HEK293 (cell line): ENCODE results near the gene ARL3.
A peak's percentile ranks its signal among the peaks of the same experiment; 100 is the strongest.

Source experiments
- BCL11B ChIP-seq: fragments of 450-650 bp; formaldehyde crosslinking; IDR thresholded peaks from 2 replicates; pipeline ENCODE4 v1.5.1; 2016; ENCODE audit warnings: low read depth, missing biosample characterization, missing genetic modification characterization
- EGR2 ChIP-seq: fragments of 450-650 bp; formaldehyde crosslinking; IDR thresholded peaks from 2 replicates; pipeline ENCODE4 v1.5.1; 2016; ENCODE audit warnings: low read depth, missing biosample characterization, missing genetic modification characterization
- FEZF1 ChIP-seq: fragments of 450-650 bp; formaldehyde crosslinking; IDR thresholded peaks from 2 replicates; pipeline ENCODE4 v1.5.1; 2016; ENCODE audit warnings: missing biosample characterization, missing genetic modification characterization
- HOXC10 ChIP-seq: sonication (generic); formaldehyde crosslinking; IDR thresholded peaks from 2 replicates; pipeline ENCODE4 v1.8.1; 2023; ENCODE audit warnings: mild to moderate bottlenecking, missing genetic modification reagents
- RBAK ChIP-seq: fragments of 450-650 bp; formaldehyde crosslinking; IDR thresholded peaks from 2 replicates; pipeline ENCODE4 v1.5.1; 2016; ENCODE audit warnings: missing biosample characterization, missing genetic modification characterization
- SALL2 ChIP-seq: fragments of 450-650 bp; formaldehyde crosslinking; IDR thresholded peaks from 2 replicates; pipeline ENCODE4 v1.5.0; 2017; ENCODE audit warnings: missing biosample characterization, mild to moderate bottlenecking, missing genetic modification characterization, borderline replicate concordance
- ZBTB17 ChIP-seq: fragments of 450-650 bp; formaldehyde crosslinking; IDR thresholded peaks from 2 replicates; pipeline ENCODE4 v1.5.1; 2016; ENCODE audit warnings: missing biosample characterization, missing genetic modification characterization
- ZIC2 ChIP-seq: fragments of 450-650 bp; formaldehyde crosslinking; IDR thresholded peaks from 2 replicates; pipeline ENCODE4 v1.5.1; 2016; ENCODE audit warnings: missing biosample characterization, missing genetic modification characterization
- ZNF10 ChIP-seq: fragments of 450-650 bp; formaldehyde crosslinking; IDR thresholded peaks from 2 replicates; pipeline ENCODE4 v1.5.1; 2017; ENCODE audit warnings: missing biosample characterization, missing genetic modification characterization
- ZNF112 ChIP-seq: fragments of 450-650 bp; formaldehyde crosslinking; IDR thresholded peaks from 2 replicates; pipeline ENCODE4 v1.5.0; 2017; ENCODE audit warnings: missing biosample characterization, missing genetic modification characterization
- ZNF354C ChIP-seq: fragments of 450-650 bp; formaldehyde crosslinking; IDR thresholded peaks from 2 replicates; pipeline ENCODE4 v1.5.1; 2016; ENCODE audit warnings: missing biosample characterization, missing genetic modification characterization, low read depth, borderline replicate concordance
- ZNF404 ChIP-seq: fragments of 450-650 bp; formaldehyde crosslinking; IDR thresholded peaks from 2 replicates; pipeline ENCODE4 v1.5.1; 2017; ENCODE audit warnings: missing biosample characterization, missing genetic modification characterization
- ZNF416 ChIP-seq: fragments of 450-650 bp; formaldehyde crosslinking; IDR thresholded peaks from 2 replicates; pipeline ENCODE4 v1.5.1; 2016; ENCODE audit warnings: missing biosample characterization, missing genetic modification characterization
- ZNF530 ChIP-seq: fragments of 450-650 bp; formaldehyde crosslinking; IDR thresholded peaks from 2 replicates; pipeline ENCODE4 v1.5.1; 2016; ENCODE audit warnings: low read depth, missing biosample characterization, missing genetic modification characterization
- ZNF555 ChIP-seq: fragments of 450-650 bp; formaldehyde crosslinking; conservative IDR thresholded peaks from 2 replicates; pipeline ENCODE4 v1.5.1; 2017; ENCODE audit warnings: missing biosample characterization, mild to moderate bottlenecking, missing genetic modification characterization, inconsistent platforms
- ZNF571 ChIP-seq: fragments of 450-650 bp; formaldehyde crosslinking; IDR thresholded peaks from 2 replicates; pipeline ENCODE4 v1.5.0; 2017; ENCODE audit warnings: missing biosample characterization, missing genetic modification characterization
- ZNF621 ChIP-seq: fragments of 450-650 bp; formaldehyde crosslinking; IDR thresholded peaks from 2 replicates; pipeline ENCODE4 v1.5.1; 2017; ENCODE audit warnings: missing biosample characterization, missing genetic modification characterization
- ZNF624 ChIP-seq: fragments of 450-650 bp; formaldehyde crosslinking; IDR thresholded peaks from 2 replicates; pipeline ENCODE4 v1.5.1; 2017; ENCODE audit warnings: missing biosample characterization, missing genetic modification characterization
- ZNF660 ChIP-seq: fragments of 450-650 bp; IDR thresholded peaks from 2 replicates; pipeline ENCODE4 v1.5.1; 2018; ENCODE audit warnings: missing biosample characterization, mild to moderate bottlenecking, missing genetic modification characterization
- ZNF747 ChIP-seq: fragments of 450-650 bp; formaldehyde crosslinking; IDR thresholded peaks from 2 replicates; pipeline ENCODE4 v1.5.1; 2016; ENCODE audit warnings: missing biosample characterization, missing genetic modification characterization
- ZNF830 ChIP-seq: fragments of 450-650 bp; IDR thresholded peaks from 2 replicates; pipeline ENCODE4 v1.5.0; 2018; ENCODE audit warnings: missing biosample characterization, missing genetic modification characterization, low read depth, mild to moderate bottlenecking, moderate library complexity
- ZSCAN23 ChIP-seq: fragments of 450-650 bp; formaldehyde crosslinking; IDR thresholded peaks from 2 replicates; pipeline ENCODE4 v1.5.1; 2016; ENCODE audit warnings: missing biosample characterization, missing genetic modification characterization
- TF ChIP-seq, protein P1 (sequence below): IDR thresholded peaks from 2 replicates; pipeline ENCODE4 v1.6.1; 2011; ENCODE audit warnings: mild to moderate bottlenecking, low read depth, low read length, borderline replicate concordance
- TF ChIP-seq, protein P2 (sequence below): fragments of 450-650 bp; formaldehyde crosslinking; IDR thresholded peaks from 2 replicates; pipeline ENCODE4 v1.5.1; 2016; ENCODE audit warnings: missing biosample characterization, missing genetic modification characterization
- TF ChIP-seq, protein P3 (sequence below): fragments of 450-650 bp; formaldehyde crosslinking; IDR thresholded peaks from 2 replicates; pipeline ENCODE4 v1.5.1; 2016; ENCODE audit warnings: missing biosample characterization, missing genetic modification characterization
- TF ChIP-seq, protein P4 (sequence below): fragments of 450-650 bp; formaldehyde crosslinking; IDR thresholded peaks from 2 replicates; pipeline ENCODE4 v1.5.1; 2016; ENCODE audit warnings: missing biosample characterization, missing genetic modification characterization
- TF ChIP-seq, protein P5 (sequence below): fragments of 450-650 bp; formaldehyde crosslinking; IDR thresholded peaks from 2 replicates; pipeline ENCODE4 v1.5.1; 2016; ENCODE audit warnings: missing biosample characterization, missing genetic modification characterization, borderline replicate concordance

Gene ARL3

DNA sequence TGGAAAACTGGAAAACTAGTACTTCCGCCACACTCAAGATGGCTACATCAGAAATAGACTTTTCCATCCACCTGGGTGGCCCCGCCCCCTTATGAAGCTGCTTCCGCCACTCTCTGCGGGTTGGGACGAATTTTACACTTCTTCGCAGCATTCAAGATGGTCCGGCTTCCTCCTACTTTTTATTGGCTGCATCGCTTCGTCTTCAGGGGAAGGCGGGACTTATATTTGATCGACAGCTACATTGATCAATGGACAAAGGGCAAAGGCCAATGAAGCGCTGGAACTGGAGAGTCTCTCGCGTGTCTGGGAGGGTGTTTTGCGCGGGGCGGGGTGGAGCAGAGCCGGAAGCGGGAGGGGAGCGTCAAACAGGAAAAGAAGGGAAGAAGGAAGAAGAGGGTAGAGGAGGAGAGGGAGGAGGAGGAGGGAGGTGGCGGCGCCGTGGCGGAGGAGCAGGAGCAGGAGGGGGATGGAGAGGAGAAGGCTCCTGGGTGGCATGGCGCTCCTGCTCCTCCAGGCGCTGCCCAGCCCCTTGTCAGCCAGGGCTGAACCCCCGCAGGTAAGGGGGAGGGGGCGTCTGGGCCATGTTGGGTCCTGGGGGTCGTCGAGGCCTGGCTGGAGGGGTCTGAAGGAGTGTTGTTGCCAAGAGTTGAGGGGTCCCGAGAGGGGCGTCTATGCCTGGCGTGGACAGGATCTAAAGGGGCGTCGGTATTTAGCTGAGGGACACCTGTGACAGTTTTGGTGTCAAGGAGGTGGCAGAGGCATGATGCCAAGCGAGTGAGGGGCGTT, 29.6 kb upstream of the ARL3 start, which contains the start of gene WBP1L (continued):
- TF ChIP-seq ZNF530 (tag by site-specific recombination) (no peak), ZNF571 (tag by site-specific recombination) (no peak), ZNF621 (tag by site-specific recombination) (no peak), ZBTB17 (tag by site-specific recombination) (peak; percentile 84), ZNF555 (tag by site-specific recombination) (no peak), HOXC10 (CRISPR knock-in tag) (no peak), BCL11B (tag by site-specific recombination) (no peak), SALL2 (tag by site-specific recombination) (no peak), ZNF112 (no peak), ZNF624 (tag by site-specific recombination) (no peak), ZNF354C (tag by site-specific recombination) (no peak), ZNF660 (tag by site-specific recombination) (no peak; the same call in 1 of the 2 replicates), ZNF830 (no peak), EGR2 (tag by site-specific recombination) (peak; percentile 79), ZNF747 (tag by site-specific recombination) (no peak), ZNF416 (tag by site-specific recombination) (no peak), ZNF404 (tag by site-specific recombination) (no peak), ZNF10 (tag by site-specific recombination) (no peak), RBAK (tag by site-specific recombination) (no peak), FEZF1 (tag by site-specific recombination) (no peak), ZIC2 (tag by site-specific recombination) (no peak), ZSCAN23 (tag by site-specific recombination) (no peak)
- TF ChIP-seq, protein P1, sequence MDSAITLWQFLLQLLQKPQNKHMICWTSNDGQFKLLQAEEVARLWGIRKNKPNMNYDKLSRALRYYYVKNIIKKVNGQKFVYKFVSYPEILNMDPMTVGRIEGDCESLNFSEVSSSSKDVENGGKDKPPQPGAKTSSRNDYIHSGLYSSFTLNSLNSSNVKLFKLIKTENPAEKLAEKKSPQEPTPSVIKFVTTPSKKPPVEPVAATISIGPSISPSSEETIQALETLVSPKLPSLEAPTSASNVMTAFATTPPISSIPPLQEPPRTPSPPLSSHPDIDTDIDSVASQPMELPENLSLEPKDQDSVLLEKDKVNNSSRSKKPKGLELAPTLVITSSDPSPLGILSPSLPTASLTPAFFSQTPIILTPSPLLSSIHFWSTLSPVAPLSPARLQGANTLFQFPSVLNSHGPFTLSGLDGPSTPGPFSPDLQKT: peak; percentile 59; the same call in 1 of the 2 replicates
- TF ChIP-seq, protein P2, sequence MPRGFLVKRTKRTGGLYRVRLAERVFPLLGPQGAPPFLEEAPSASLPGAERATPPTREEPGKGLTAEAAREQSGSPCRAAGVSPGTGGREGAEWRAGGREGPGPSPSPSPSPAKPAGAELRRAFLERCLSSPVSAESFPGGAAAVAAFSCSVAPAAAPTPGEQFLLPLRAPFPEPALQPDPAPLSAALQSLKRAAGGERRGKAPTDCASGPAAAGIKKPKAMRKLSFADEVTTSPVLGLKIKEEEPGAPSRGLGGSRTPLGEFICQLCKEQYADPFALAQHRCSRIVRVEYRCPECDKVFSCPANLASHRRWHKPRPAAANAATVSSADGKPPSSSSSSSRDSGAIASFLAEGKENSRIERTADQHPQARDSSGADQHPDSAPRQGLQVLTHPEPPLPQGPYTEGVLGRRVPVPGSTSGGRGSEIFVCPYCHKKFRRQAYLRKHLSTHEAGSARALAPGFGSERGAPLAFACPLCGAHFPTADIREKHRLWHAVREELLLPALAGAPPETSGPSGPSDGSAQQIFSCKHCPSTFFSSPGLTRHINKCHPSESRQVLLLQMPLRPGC (tag by site-specific recombination): peak; percentile 50; the same call in 1 of the 2 replicates
- TF ChIP-seq, protein P3, sequence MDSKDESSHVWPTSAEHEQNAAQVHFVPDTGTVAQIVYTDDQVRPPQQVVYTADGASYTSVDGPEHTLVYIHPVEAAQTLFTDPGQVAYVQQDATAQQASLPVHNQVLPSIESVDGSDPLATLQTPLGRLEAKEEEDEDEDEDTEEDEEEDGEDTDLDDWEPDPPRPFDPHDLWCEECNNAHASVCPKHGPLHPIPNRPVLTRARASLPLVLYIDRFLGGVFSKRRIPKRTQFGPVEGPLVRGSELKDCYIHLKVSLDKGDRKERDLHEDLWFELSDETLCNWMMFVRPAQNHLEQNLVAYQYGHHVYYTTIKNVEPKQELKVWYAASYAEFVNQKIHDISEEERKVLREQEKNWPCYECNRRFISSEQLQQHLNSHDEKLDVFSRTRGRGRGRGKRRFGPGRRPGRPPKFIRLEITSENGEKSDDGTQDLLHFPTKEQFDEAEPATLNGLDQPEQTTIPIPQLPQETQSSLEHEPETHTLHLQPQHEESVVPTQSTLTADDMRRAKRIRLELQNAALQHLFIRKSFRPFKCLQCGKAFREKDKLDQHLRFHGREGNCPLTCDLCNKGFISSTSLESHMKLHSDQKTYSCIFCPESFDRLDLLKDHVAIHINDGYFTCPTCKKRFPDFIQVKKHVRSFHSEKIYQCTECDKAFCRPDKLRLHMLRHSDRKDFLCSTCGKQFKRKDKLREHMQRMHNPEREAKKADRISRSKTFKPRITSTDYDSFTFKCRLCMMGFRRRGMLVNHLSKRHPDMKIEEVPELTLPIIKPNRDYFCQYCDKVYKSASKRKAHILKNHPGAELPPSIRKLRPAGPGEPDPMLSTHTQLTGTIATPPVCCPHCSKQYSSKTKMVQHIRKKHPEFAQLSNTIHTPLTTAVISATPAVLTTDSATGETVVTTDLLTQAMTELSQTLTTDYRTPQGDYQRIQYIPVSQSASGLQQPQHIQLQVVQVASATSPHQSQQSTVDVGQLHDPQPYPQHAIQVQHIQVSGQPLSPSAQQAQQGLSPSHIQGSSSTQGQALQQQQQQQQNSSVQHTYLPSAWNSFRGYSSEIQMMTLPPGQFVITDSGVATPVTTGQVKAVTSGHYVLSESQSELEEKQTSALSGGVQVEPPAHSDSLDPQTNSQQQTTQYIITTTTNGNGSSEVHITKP: peak; percentile 86
- TF ChIP-seq, protein P4, sequence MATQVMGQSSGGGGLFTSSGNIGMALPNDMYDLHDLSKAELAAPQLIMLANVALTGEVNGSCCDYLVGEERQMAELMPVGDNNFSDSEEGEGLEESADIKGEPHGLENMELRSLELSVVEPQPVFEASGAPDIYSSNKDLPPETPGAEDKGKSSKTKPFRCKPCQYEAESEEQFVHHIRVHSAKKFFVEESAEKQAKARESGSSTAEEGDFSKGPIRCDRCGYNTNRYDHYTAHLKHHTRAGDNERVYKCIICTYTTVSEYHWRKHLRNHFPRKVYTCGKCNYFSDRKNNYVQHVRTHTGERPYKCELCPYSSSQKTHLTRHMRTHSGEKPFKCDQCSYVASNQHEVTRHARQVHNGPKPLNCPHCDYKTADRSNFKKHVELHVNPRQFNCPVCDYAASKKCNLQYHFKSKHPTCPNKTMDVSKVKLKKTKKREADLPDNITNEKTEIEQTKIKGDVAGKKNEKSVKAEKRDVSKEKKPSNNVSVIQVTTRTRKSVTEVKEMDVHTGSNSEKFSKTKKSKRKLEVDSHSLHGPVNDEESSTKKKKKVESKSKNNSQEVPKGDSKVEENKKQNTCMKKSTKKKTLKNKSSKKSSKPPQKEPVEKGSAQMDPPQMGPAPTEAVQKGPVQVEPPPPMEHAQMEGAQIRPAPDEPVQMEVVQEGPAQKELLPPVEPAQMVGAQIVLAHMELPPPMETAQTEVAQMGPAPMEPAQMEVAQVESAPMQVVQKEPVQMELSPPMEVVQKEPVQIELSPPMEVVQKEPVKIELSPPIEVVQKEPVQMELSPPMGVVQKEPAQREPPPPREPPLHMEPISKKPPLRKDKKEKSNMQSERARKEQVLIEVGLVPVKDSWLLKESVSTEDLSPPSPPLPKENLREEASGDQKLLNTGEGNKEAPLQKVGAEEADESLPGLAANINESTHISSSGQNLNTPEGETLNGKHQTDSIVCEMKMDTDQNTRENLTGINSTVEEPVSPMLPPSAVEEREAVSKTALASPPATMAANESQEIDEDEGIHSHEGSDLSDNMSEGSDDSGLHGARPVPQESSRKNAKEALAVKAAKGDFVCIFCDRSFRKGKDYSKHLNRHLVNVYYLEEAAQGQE: peak; percentile 15; the same call in 1 of the 2 replicates
- TF ChIP-seq, protein P5, sequence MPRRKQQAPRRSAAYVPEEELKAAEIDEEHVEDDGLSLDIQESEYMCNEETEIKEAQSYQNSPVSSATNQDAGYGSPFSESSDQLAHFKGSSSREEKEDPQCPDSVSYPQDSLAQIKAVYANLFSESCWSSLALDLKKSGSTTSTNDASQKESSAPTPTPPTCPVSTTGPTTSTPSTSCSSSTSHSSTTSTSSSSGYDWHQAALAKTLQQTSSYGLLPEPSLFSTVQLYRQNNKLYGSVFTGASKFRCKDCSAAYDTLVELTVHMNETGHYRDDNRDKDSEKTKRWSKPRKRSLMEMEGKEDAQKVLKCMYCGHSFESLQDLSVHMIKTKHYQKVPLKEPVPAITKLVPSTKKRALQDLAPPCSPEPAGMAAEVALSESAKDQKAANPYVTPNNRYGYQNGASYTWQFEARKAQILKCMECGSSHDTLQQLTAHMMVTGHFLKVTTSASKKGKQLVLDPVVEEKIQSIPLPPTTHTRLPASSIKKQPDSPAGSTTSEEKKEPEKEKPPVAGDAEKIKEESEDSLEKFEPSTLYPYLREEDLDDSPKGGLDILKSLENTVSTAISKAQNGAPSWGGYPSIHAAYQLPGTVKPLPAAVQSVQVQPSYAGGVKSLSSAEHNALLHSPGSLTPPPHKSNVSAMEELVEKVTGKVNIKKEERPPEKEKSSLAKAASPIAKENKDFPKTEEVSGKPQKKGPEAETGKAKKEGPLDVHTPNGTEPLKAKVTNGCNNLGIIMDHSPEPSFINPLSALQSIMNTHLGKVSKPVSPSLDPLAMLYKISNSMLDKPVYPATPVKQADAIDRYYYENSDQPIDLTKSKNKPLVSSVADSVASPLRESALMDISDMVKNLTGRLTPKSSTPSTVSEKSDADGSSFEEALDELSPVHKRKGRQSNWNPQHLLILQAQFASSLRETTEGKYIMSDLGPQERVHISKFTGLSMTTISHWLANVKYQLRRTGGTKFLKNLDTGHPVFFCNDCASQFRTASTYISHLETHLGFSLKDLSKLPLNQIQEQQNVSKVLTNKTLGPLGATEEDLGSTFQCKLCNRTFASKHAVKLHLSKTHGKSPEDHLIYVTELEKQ (tag by site-specific recombination): no peak
